ENCODE data around the gene EFNA2.
"Not testable (repeated sequence)": the region's sequence is repeated elsewhere in the genome, so short reads cannot be mapped to it uniquely, and the experiment has no call there.

The EFNA2 gene

GRCh38 chr19:1318678-1319471 is 33.2 kb downstream of the EFNA2 start:
- DNase-seq = no peak
- no peak for ATAC-seq

GRCh38 chr19:1320282-1320650 is 34.6 kb downstream of the EFNA2 start:
- not testable (repeated sequence) for DNase-seq, ATAC-seq

GRCh38 chr19:1321539-1321938 is 35.9 kb downstream of the EFNA2 start:
- ATAC-seq = no peak
- DNase-seq = no peak

- no peak for ATAC-seq
These were observed 36.7 kb downstream of the EFNA2 start for GRCh38 chr19:1322198-1322981.

GRCh38 chr19:1324249-1324805 is 38.7 kb downstream of the EFNA2 start:
- no peak for DNase-seq
- ATAC-seq = no peak

More at GRCh38 chr19:1322198-1322981, 36.7 kb downstream of the EFNA2 start:
- no peak for DNase-seq

- ATAC-seq = peak; percentile 73
- peak; percentile 69 for DNase-seq
These were observed 39.3 kb downstream of the EFNA2 start for GRCh38 chr19:1324806-1325567.

- ATAC-seq (no peak), DNase-seq (no peak)
These were observed 40.1 kb downstream of the EFNA2 start for GRCh38 chr19:1325568-1326294.

GRCh38 chr19:1327125-1327524 is 41.5 kb downstream of the EFNA2 start:
- no peak for ATAC-seq

GRCh38 chr19:1332208-1332607 is 46.5 kb downstream of the EFNA2 start:
- not testable (repeated sequence) for ATAC-seq, DNase-seq

More at GRCh38 chr19:1327125-1327524, 41.5 kb downstream of the EFNA2 start:
- no peak for DNase-seq

GRCh38 chr19:1336079-1336684 is 50.5 kb downstream of the EFNA2 start:
- DNase-seq (no peak), ATAC-seq (no peak)

GRCh38 chr19:1340681-1341469 is 55.2 kb downstream of the EFNA2 start:
- DNase-seq = no peak
- no peak for ATAC-seq

GRCh38 chr19:1343041-1343440 is 57.4 kb downstream of the EFNA2 start:
- no peak for ATAC-seq
- DNase-seq = no peak

GRCh38 chr19:1349211-1349610 is 63.5 kb downstream of the EFNA2 start:
- DNase-seq = no peak

GRCh38 chr19:1350867-1351266 is 65.2 kb downstream of the EFNA2 start:
- no peak for DNase-seq
- no peak for ATAC-seq

More at GRCh38 chr19:1349211-1349610, 63.5 kb downstream of the EFNA2 start:
- no peak for ATAC-seq

Measured in stimulated activated naive CD8-positive, alpha-beta T cell treated with anti-CD3 and anti-CD28 coated beads, Interleukin-15, Interleukin-2, amounts not matched to agents 100 U/mL and 50 U/mL, for 24 hours (primary cell).